Measurements from ENCODE around the gene RAB5B. TPM values are rescaled to one million over a fixed set of nuclear protein-coding genes. Genes with fewer than 3 reads are reported as not detected.

RAB5B gene
- total RNA-seq, 4 donors from 2014 or later: 75.5 to 84.9 (median 81.8) TPM

- Histone ChIP-seq H3K4me1 (peaks cover 7 to 10% of the 10 kb centered on the region in 2 donors), H3K4me3 (no peak overlapping the region), H3K27ac (no peak overlapping the region), H3K27me3 (no peaks in the 10 kb centered on the region), H3K9me3 (no peaks in the 10 kb centered on the region), H3K36me3 (no peaks in the 10 kb centered on the region)
- in situ Hi-C loops (cut with MboI; ENCODE audit: low sequenced_read_pairs in 4 of 4) (no loop called here), intact Hi-C loops (cut with DNase I; ENCODE audit: low total_unique reads) (no loop called here)
- TF ChIP-seq, protein P1, sequence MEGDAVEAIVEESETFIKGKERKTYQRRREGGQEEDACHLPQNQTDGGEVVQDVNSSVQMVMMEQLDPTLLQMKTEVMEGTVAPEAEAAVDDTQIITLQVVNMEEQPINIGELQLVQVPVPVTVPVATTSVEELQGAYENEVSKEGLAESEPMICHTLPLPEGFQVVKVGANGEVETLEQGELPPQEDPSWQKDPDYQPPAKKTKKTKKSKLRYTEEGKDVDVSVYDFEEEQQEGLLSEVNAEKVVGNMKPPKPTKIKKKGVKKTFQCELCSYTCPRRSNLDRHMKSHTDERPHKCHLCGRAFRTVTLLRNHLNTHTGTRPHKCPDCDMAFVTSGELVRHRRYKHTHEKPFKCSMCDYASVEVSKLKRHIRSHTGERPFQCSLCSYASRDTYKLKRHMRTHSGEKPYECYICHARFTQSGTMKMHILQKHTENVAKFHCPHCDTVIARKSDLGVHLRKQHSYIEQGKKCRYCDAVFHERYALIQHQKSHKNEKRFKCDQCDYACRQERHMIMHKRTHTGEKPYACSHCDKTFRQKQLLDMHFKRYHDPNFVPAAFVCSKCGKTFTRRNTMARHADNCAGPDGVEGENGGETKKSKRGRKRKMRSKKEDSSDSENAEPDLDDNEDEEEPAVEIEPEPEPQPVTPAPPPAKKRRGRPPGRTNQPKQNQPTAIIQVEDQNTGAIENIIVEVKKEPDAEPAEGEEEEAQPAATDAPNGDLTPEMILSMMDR (IDR thresholded peaks at IDR 0.05 in 4 of 5, conservative IDR thresholded peaks at IDR 0.05 in 1 of 5): no peak
- no peak for TF ChIP-seq POLR2A (IDR thresholded peaks at IDR 0.05)
- ATAC-seq (no peak), DNase-seq (no peak)
These were observed 37.7 kb downstream of the RAB5B start for GRCh38 chr12:56011509-56012090.

DNA sequence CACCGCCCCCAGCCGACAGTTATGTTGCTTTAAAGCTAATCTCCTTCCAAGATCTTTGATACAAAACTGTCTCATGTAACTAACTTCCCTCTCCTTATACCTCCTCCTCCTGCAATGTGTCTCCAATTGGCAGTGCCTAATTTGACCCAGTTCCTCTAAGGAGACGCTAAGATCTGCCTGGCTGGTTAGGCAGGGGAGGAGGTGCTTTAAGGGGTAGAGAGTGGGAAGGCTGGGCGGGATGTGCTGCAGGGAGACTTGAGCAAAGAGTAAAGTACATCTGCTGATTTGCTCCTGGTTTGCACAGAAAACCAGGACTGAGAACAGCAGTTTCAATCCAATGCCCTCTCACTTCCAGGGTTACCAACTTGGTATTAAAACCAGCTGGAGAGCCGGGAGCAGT lies 39.6 kb downstream of the RAB5B start:
- TF ChIP-seq, protein P1 (IDR thresholded peaks at IDR 0.05 in 4 of 5, conservative IDR thresholded peaks at IDR 0.05 in 1 of 5): no peak
- no peak for TF ChIP-seq POLR2A (IDR thresholded peaks at IDR 0.05)
- H3K27ac ChIP-seq: no peak overlapping the region
- H3K4me1 ChIP-seq: no peaks in the 10 kb centered on the region
- H3K9me3 ChIP-seq: no peaks in the 10 kb centered on the region
- peaks cover 0 to 7% of the 10 kb centered on the region in 2 donors for H3K36me3 ChIP-seq
- no peaks in the 10 kb centered on the region for H3K27me3 ChIP-seq
- no peak overlapping the region for H3K4me3 ChIP-seq
- DNase-seq (no peak), ATAC-seq (no peak)
- intact Hi-C loops (cut with DNase I; ENCODE audit: low total_unique reads): no loop called here
- in situ Hi-C loops (cut with MboI; ENCODE audit: low sequenced_read_pairs in 4 of 4): no loop called here

GRCh38 chr12:56014205-56014604 lies 40.3 kb downstream of the RAB5B start:
- TF ChIP-seq, protein P1 (IDR thresholded peaks at IDR 0.05 in 4 of 5, conservative IDR thresholded peaks at IDR 0.05 in 1 of 5): no peak
- no peak for TF ChIP-seq POLR2A (IDR thresholded peaks at IDR 0.05)
- no peak overlapping the region for H3K27ac ChIP-seq

DNA sequence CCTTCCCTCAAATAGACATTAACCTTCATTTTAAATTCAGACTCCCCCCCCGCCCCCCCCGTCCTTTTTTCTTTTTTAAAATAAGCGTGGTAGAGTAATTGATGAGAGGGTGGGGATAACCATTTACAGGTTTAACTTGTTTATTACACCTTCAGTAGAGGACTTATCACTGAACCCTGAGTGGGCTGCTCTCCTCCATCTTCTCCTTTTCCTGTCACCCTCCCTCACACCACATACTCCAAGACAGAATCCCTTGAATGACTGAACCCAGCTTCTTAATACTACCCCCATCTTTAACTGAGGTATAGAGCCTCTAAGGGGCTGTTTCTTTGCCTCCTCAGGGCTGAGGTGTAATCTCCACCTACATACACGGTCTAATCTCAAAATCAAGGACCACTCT lies 43.3 kb downstream of the RAB5B start:
- intact Hi-C loops (cut with DNase I; ENCODE audit: low total_unique reads) (no loop called here), in situ Hi-C loops (cut with MboI; ENCODE audit: low sequenced_read_pairs in 4 of 4) (no loop called here)
- peaks cover 0 to 7% of the 10 kb centered on the region in 2 donors for H3K36me3 ChIP-seq
- no peaks in the 10 kb centered on the region for H3K27me3 ChIP-seq
- TF ChIP-seq, protein P1 (IDR thresholded peaks at IDR 0.05 in 4 of 5, conservative IDR thresholded peaks at IDR 0.05 in 1 of 5): no peak
- no peak for TF ChIP-seq POLR2A (IDR thresholded peaks at IDR 0.05)
- ATAC-seq: no peak
- no peaks in the 10 kb centered on the region for H3K4me1 ChIP-seq
- no peak overlapping the region for H3K4me3 ChIP-seq
- H3K27ac ChIP-seq: no peak overlapping the region
- no peak for DNase-seq
- H3K9me3 ChIP-seq: no peaks in the 10 kb centered on the region

More at GRCh38 chr12:56014205-56014604, 40.3 kb downstream of the RAB5B start:
- Histone ChIP-seq H3K4me3 (no peak overlapping the region), H3K36me3 (peaks cover 0 to 7% of the 10 kb centered on the region in 2 donors), H3K27me3 (no peaks in the 10 kb centered on the region), H3K9me3 (no peaks in the 10 kb centered on the region), H3K4me1 (no peaks in the 10 kb centered on the region)
- intact Hi-C loops (cut with DNase I; ENCODE audit: low total_unique reads): no loop called here
- in situ Hi-C loops (cut with MboI; ENCODE audit: low sequenced_read_pairs in 4 of 4): no loop called here
- DNase-seq (no peak), ATAC-seq (no peak)

DNA sequence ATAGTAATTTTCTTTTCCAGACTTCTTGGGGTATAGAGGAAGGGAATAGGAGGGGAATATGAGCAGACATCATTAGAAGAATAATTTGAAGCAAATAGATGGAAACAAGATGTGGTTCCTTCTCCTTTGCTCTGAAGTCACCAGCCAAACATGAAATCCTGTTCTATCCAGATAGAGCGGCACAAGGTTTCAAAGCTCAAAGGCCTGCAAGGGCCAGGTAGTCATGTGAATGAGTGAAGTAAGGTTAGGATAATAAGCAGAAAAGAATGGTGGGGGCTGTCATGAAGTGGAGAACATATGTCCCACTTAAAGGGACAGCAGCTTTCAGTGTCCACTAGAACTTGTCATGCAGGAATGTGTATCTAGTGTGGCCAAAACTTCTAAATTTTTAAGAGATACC lies 44.5 kb downstream of the RAB5B start:
- Histone ChIP-seq H3K4me1 (no peaks in the 10 kb centered on the region), H3K9me3 (no peaks in the 10 kb centered on the region), H3K27ac (no peak overlapping the region), H3K36me3 (peaks cover 0 to 7% of the 10 kb centered on the region in 2 donors), H3K27me3 (no peaks in the 10 kb centered on the region), H3K4me3 (no peak overlapping the region)
- no peak for ATAC-seq
- no peak for DNase-seq
- intact Hi-C loops (cut with DNase I; ENCODE audit: low total_unique reads) (no loop called here), in situ Hi-C loops (cut with MboI; ENCODE audit: low sequenced_read_pairs in 4 of 4) (no loop called here)
- TF ChIP-seq POLR2A (IDR thresholded peaks at IDR 0.05): no peak
- TF ChIP-seq, protein P1 (IDR thresholded peaks at IDR 0.05 in 4 of 5, conservative IDR thresholded peaks at IDR 0.05 in 1 of 5): no peak
